KOPT-K1 (cell line): Measurements from ENCODE around the gene NLRP4.
"Not testable (repeated sequence)": the region's sequence is repeated elsewhere in the genome, so short reads cannot be mapped to it uniquely, and the experiment has no call there.

ENCODE experiments used
- H3K27ac ChIP-seq: fragments of 200-600 bp; sonication (generic); 2 replicates; pipeline ENCODE4 v1.5.1; 2016; ENCODE audit warnings: antibody characterized with exemption, mild to moderate bottlenecking, low read depth, low read length; ENCODE audit not compliant: poor library complexity, severe bottlenecking
- H3K36me3 ChIP-seq: fragments of 200-600 bp; sonication (generic); 2 replicates; pipeline ENCODE4 v1.5.1; 2017; ENCODE audit warnings: antibody characterized with exemption, mild to moderate bottlenecking, low read length, moderate library complexity; ENCODE audit not compliant: insufficient read depth
- H3K9me3 ChIP-seq: fragments of 200-600 bp; sonication (generic); 2 replicates; pipeline ENCODE4 v1.5.1; 2017; ENCODE audit warnings: antibody characterized with exemption, low read length, mild to moderate bottlenecking; ENCODE audit not compliant: insufficient read depth, poor library complexity, severe bottlenecking

Gene NLRP4

GRCh38 chr19:55913643-55914268 is 77.4 kb downstream of the NLRP4 start:
- H3K9me3 ChIP-seq = peaks cover 1% of the 10 kb centered on the region
- no peaks in the 10 kb centered on the region for H3K36me3 ChIP-seq
- H3K27ac ChIP-seq = no peak overlapping the region

DNA sequence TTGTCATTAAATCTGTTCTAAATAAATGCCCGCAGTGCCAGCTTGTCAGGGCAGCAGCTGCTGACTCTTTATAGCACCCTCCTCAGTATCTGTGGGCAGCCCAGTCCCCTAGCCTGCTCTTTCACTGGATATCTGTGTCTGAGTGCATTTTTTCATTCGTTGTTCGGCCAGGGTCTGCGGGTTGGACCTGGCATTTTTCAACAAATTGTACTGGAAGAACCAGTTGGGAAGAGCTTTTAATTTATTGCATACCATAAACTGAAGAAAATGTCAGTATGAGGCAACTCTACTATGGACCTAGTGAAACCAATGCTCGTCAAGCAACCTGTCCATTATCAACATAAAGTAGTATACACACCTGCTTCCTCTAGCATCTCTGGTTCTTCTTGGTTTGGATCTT is 87.2 kb downstream of the NLRP4 start:
- Histone ChIP-seq H3K9me3 (peaks cover 29% of the 10 kb centered on the region), H3K27ac (no peak overlapping the region), H3K36me3 (no peaks in the 10 kb centered on the region)

DNA sequence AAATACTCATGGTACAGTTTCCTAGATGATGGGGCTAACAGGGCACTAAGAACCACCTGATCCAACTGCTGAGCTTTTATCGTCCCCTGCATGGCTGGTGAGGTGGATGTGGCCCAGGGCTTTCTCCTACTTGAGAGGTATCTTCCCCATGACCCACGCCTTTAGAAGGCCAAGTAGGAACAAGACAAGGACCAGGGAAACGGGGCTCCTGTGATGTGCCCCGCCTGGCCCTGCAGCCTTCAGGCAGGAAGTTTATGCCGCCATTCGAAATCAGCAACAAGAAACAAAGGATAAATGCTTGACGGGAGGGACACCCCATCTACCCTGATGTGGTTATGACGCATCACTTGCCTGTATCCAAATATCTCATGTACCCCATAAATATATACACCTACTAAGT is 91.7 kb downstream of the NLRP4 start:
- Histone ChIP-seq H3K36me3 (no peaks in the 10 kb centered on the region), H3K9me3 (peaks cover 16% of the 10 kb centered on the region), H3K27ac (no peak overlapping the region)

DNA sequence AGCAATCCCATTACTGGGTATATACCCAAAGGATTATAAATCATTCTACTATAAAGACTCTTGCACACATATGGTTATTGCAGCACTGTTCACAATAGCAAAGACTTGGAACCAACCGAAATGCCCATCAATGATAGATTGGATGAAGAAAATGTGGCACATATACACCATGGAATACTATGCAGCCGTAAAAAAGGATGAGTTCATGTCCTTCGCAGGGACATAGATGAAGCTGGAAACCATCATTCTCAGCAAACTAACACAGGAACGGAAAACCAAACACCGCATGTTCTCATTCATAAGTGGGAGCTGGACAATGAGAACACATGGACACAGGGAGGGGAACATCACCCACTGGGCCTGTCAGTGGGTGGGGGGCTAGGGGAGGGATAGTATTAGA is 92.9 kb downstream of the NLRP4 start:
- not testable (repeated sequence) for H3K27ac ChIP-seq, H3K9me3 ChIP-seq, H3K36me3 ChIP-seq

GRCh38 chr19:55930996-55931515 is 94.7 kb downstream of the NLRP4 start:
- Histone ChIP-seq H3K36me3 (no peaks in the 10 kb centered on the region), H3K27ac (no peak overlapping the region), H3K9me3 (peaks cover 13% of the 10 kb centered on the region)
